Measurements from ENCODE around the gene LATS2.
A peak's percentile ranks its signal among the peaks of the same experiment; 100 is the strongest.
"Not testable (repeated sequence)": the region's sequence is repeated elsewhere in the genome, so short reads cannot be mapped to it uniquely, and the experiment has no call there.

The LATS2 gene

DNA sequence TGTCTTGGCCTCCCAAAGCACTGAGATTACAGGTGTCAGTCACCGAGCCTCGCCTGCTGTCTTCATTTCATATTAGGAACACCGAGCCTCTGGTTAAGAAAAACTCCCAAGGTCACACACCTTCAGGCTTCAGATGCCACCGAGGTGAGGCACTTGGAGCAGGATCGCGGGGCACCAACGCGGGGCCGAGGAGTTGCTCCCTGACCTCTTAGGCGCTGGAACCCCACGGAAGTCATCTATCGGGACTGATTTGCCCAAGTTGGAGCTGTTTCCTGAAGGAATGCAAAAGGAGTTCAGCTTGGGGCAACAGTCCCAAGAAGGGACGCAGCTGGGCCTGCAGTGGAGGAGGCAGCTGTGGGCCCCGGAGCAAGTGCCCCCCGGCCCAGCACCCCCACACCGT, 108.5 kb downstream of the LATS2 start:
- no peaks in the 10 kb centered on the region for H3K79me2 ChIP-seq (ENCODE audit: low read length)
- H3K9me3 ChIP-seq (ENCODE audit: insufficient read depth, low read length), result no peaks in the 10 kb centered on the region
- no peak overlapping the region for H3K9ac ChIP-seq (ENCODE audit: low read length)
- H3K4me1 ChIP-seq (ENCODE audit: low read length), result no peaks in the 10 kb centered on the region
- H3K4me3 ChIP-seq (ENCODE audit: low read length), result no peak overlapping the region
- no peak for TF ChIP-seq EZH2phosphoT487 (IDR thresholded peaks at IDR 0.05; ENCODE audit: low read depth)
- TF ChIP-seq, protein P1, sequence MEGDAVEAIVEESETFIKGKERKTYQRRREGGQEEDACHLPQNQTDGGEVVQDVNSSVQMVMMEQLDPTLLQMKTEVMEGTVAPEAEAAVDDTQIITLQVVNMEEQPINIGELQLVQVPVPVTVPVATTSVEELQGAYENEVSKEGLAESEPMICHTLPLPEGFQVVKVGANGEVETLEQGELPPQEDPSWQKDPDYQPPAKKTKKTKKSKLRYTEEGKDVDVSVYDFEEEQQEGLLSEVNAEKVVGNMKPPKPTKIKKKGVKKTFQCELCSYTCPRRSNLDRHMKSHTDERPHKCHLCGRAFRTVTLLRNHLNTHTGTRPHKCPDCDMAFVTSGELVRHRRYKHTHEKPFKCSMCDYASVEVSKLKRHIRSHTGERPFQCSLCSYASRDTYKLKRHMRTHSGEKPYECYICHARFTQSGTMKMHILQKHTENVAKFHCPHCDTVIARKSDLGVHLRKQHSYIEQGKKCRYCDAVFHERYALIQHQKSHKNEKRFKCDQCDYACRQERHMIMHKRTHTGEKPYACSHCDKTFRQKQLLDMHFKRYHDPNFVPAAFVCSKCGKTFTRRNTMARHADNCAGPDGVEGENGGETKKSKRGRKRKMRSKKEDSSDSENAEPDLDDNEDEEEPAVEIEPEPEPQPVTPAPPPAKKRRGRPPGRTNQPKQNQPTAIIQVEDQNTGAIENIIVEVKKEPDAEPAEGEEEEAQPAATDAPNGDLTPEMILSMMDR (IDR thresholded peaks at IDR 0.05; ENCODE audit: low read depth, low read length), result no peak
- H2AFZ ChIP-seq (ENCODE audit: low read depth, low read length), result no peak overlapping the region
- H3K4me2 ChIP-seq (ENCODE audit: low read length), result no peak overlapping the region
- H4K20me1 ChIP-seq (ENCODE audit: insufficient read depth, low read length), result no peaks in the 10 kb centered on the region
- H3K36me3 ChIP-seq (replicated peaks; ENCODE audit: low read depth, low read length), result no peaks in the 10 kb centered on the region
- no peak overlapping the region for H3K27ac ChIP-seq (ENCODE audit: low read length)
- H3K27me3 ChIP-seq (ENCODE audit: low read depth, low read length), result no peaks in the 10 kb centered on the region

DNA sequence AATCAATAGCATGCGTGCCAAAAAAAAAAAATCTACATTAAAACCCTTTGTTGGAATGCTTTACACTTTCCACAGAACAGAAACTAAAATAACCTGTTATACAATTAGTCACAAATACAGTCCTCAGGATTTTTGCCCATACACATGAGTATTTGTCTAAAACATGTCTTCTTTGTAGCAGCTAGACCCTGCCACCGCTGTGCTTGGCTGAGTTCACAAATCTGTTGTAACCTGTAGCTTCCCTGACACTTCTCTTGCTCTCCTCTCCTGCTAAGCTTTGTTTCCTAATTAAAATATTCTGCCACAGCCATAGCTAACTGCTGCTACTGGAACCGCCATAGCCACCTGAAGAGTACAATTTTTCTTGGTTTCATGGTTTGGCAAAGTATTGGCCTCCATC, 113.4 kb downstream of the LATS2 start:
- H3K79me2 ChIP-seq (ENCODE audit: low read length); H3K36me3 ChIP-seq (replicated peaks; ENCODE audit: low read depth, low read length); H3K9ac ChIP-seq (ENCODE audit: low read length); H3K27me3 ChIP-seq (ENCODE audit: low read depth, low read length); H3K4me2 ChIP-seq (ENCODE audit: low read length); H3K27ac ChIP-seq (ENCODE audit: low read length); H3K9me3 ChIP-seq (ENCODE audit: insufficient read depth, low read length); H3K4me1 ChIP-seq (ENCODE audit: low read length); H4K20me1 ChIP-seq (ENCODE audit: insufficient read depth, low read length); H3K4me3 ChIP-seq (ENCODE audit: low read length); H2AFZ ChIP-seq (ENCODE audit: low read depth, low read length): not testable (repeated sequence)

DNA sequence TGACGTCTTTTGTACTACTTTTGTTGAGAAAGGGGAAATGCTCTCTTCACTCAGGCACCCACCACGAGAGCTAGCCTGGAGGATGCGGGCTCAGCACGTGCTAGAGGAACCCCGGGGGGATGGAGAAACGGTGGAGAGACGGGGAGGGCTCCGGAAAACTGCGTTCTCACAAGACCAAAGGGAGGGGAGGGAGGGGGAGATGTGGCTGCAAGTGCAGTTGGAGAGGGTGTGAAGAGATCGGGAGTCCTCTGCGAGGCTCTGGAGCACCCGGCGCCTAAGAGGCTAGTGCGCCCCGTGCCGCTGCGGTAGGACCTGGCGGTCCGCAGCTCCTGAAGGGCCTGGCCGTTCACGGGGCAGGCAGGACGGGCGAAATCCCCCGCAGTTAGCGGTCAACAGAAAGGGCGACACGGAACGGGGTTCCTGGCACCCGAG, 115.4 kb downstream of the LATS2 start:
- TF ChIP-seq, protein P1 (IDR thresholded peaks at IDR 0.05; ENCODE audit: low read depth, low read length), result no peak
- no peak for TF ChIP-seq EZH2phosphoT487 (IDR thresholded peaks at IDR 0.05; ENCODE audit: low read depth)

DNA sequence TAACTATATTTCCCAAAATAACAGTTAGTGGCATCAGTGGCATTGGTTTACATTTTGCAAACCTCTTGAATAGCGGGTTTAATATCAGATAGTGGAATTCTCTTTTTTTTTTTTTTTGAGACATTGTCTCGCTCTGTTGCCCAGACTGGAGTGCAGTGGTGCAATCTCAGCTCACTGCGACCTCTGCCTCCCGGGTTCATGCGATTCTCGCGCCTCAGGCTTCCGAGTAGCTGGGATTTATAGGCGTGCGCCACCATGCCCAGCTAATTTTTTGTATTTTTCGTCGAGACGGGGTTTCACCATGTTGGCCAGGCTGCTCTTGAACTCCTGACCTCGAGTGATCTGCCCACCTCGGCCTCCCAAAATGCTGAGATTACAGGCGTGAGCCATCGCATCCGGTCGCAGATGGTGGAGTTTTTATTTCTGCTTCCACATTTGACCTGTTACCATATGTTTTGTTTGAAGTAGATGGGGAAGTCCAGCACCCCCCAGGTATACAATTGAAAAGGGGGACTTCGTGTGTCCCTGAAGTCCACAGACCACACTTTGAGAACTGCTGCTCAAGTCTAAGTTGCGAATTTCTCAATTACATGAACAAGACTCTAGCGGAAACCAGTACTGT, 118.3 kb downstream of the LATS2 start:
- Histone ChIP-seq H3K4me3 (ENCODE audit: low read length) (peak overlapping the region; percentile 76; the same call in 1 of the 2 replicates), H3K4me2 (ENCODE audit: low read length) (peak overlapping the region; percentile 69), H3K4me1 (ENCODE audit: low read length) (peaks cover 3% of the 10 kb centered on the region; the same call in 1 of the 2 replicates), H3K27ac (ENCODE audit: low read length) (no peak overlapping the region), H3K9me3 (ENCODE audit: insufficient read depth, low read length) (no peaks in the 10 kb centered on the region), H3K36me3 (replicated peaks; ENCODE audit: low read depth, low read length) (no peaks in the 10 kb centered on the region), H3K27me3 (ENCODE audit: low read depth, low read length) (no peaks in the 10 kb centered on the region), H2AFZ (ENCODE audit: low read depth, low read length) (peak overlapping the region; percentile 98), H3K79me2 (ENCODE audit: low read length) (no peaks in the 10 kb centered on the region), H4K20me1 (ENCODE audit: insufficient read depth, low read length) (no peaks in the 10 kb centered on the region), H3K9ac (ENCODE audit: low read length) (peak overlapping the region; percentile 52; the same call in 1 of the 2 replicates)
- TF ChIP-seq EZH2phosphoT487 (IDR thresholded peaks at IDR 0.05; ENCODE audit: low read depth), result no peak
- TF ChIP-seq, protein P1 (IDR thresholded peaks at IDR 0.05; ENCODE audit: low read depth, low read length), result no peak

More for the DNA sequence above, 115.4 kb downstream of the LATS2 start:
- Histone ChIP-seq H2AFZ (ENCODE audit: low read depth, low read length) (no peak overlapping the region), H3K4me3 (ENCODE audit: low read length) (no peak overlapping the region), H3K79me2 (ENCODE audit: low read length) (no peaks in the 10 kb centered on the region), H4K20me1 (ENCODE audit: insufficient read depth, low read length) (no peaks in the 10 kb centered on the region), H3K4me2 (ENCODE audit: low read length) (no peak overlapping the region), H3K36me3 (replicated peaks; ENCODE audit: low read depth, low read length) (no peaks in the 10 kb centered on the region), H3K9me3 (ENCODE audit: insufficient read depth, low read length) (no peaks in the 10 kb centered on the region), H3K4me1 (ENCODE audit: low read length) (peaks cover 3% of the 10 kb centered on the region; the same call in 1 of the 2 replicates), H3K27me3 (ENCODE audit: low read depth, low read length) (no peaks in the 10 kb centered on the region), H3K9ac (ENCODE audit: low read length) (no peak overlapping the region), H3K27ac (ENCODE audit: low read length) (no peak overlapping the region)

DNA sequence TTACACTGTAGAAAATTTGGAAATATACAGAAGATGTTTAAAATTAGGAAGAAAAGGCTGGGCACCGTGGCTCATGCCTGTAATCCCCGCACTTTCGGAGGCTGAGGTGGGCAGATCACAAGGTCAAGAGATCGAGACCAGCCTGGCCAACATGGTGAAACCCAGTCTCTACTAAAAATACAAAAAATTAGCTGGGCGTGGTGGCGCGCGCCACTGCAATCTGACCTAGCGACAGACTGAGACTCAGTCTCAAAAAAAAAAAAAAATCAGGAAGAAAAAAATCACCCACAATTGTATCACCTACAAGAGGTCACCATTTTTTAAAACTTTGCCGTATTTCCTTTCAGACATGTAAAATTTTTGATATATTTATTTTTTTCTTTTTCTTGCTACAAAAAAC, 120.9 kb downstream of the LATS2 start:
- H2AFZ ChIP-seq (ENCODE audit: low read depth, low read length); H3K4me1 ChIP-seq (ENCODE audit: low read length); H4K20me1 ChIP-seq (ENCODE audit: insufficient read depth, low read length); H3K79me2 ChIP-seq (ENCODE audit: low read length); H3K27me3 ChIP-seq (ENCODE audit: low read depth, low read length); H3K36me3 ChIP-seq (replicated peaks; ENCODE audit: low read depth, low read length); H3K27ac ChIP-seq (ENCODE audit: low read length); H3K4me3 ChIP-seq (ENCODE audit: low read length); H3K9ac ChIP-seq (ENCODE audit: low read length); H3K9me3 ChIP-seq (ENCODE audit: insufficient read depth, low read length); H3K4me2 ChIP-seq (ENCODE audit: low read length): not testable (repeated sequence)
